ENCODE measurements around the gene TREML4.
A peak's percentile ranks its signal among the peaks of the same experiment; 100 is the strongest.

Gene TREML4

DNA sequence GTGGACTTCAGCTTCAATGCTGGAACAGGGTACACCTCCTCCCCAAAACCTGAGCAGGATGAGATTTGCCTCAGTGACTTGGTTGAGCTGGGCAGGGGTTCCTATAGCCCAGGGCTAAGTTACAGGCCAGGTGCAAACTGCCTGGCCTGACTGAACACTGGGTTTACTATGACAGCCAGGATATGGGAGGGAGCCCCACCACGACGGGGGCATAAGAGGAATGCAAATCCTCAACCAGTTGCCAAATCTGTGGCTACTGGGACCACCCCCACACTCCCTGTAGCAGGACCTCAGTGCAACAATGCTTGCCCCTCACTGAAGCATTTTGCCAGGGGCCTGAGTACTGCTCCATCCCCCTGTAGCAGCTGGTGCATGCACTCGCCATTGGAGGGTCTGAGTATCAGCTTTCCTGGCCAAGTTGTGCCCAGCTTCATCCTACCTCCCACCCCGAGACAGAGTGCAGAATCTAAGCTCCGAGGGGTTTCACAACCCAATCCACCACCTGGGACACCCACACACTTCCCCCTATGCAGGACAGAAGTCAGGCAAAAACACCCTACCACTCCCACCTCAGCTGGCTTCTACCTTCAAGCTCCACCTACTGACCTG lies 27.6 kb downstream of the TREML4 start:
- DNase-seq: no peak

DNA sequence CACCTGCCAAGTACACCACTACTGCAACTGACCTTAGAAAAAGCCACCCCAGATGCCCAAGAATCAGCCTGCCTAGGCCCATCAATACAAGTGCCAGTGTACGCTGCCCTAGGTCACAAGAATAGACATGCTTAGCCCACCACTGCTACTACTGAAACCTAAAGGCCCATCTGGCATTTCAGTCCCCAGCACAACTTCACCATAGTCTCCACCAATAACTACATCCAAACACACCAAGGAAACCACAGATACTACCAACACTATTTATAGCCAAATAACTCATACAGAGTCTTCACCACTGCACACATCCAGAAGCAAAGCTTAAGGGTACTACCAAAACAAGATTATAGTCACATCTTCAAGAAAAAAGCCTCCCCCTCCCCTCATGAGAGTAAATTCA lies 28.2 kb downstream of the TREML4 start:
- no peak for DNase-seq

DNA sequence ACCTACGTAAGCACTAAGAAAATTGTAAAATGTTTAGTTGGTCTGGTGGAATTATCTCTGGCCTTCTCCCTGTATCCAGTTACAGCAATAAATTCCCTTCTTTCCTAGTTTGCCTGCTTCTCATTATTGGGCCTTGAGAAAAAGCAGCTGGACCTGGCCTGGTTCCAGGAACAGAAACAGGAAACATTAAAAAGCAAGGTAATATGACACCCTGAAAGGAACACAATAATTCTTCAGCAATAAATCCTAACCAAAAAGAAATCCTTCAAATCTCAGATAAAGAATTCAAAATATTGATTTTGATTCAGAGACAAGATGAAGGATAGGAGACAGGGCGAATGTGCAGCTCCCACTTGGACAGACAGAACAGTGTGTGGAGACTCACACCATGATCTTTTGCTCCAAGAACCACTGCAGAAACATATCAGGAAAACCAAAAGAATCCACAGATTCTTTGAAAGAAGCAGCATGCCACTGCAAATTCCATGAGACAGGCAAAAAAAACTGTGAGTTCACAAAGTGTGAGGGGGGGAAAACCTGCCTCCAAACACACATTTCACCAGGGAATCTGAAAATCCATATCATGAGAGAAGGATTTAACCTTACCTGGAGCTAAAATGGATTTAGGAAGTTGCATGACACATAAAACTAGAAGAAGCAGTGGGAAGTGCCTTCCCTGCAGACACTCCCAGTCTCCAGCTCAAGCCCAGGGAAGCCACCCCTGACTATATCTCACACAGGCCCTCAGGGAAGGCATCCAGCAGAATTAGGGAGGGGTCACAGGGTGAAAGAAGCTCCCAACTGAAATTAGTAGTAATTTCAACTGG lies 29.4 kb downstream of the TREML4 start:
- DNase-seq: no peak

DNA sequence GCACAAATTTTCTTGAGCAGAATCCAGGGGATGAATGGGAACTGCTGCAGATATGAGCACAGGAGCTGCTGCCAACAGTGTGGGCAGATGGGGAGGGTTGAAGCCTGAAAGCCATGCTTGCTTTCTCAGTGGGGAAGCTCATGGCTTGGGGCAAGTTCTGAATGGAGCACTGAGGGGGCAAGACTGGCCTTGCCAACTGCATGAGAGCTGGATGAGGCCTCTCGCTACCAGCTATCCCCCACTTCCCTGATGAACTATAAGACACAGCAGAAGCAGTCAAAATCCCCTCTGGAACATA lies 30.0 kb downstream of the TREML4 start:
- no peak for DNase-seq

DNA sequence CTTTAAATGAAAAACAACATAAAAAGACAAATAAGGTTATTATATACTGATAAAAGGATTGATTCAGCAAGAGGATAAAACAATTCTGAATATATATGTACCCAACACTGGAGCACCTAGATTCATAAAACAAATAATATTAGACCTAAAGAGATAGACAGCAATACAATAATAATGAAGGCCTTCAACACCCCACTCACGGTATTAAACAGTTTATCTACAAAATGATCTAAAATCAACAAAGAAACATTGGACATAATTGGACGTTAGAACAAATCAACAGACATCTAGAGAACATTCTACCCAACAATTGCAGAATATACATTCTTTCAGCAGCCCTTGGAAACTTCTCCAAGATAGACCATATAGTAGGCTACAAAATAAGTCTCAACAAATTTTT lies 34.3 kb downstream of the TREML4 start:
- no peak for DNase-seq

DNA sequence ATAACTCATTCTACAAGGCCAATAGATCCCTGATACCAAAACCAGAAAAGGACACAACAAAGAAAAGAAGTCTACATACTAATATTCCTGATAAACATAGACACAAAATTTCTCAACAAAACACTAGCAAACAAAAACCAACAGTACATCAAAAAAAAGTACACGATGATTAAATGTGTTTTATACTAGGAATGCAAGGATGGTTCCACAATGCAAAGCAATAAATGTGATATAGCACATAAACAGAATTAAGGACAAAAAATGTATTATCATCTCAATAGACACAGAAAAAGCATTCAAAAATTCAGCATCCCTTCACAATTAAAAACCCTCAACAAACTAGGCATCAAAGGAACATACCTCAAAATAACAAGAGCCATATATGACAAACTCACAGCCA lies 35.1 kb downstream of the TREML4 start:
- no peak for DNase-seq

DNA sequence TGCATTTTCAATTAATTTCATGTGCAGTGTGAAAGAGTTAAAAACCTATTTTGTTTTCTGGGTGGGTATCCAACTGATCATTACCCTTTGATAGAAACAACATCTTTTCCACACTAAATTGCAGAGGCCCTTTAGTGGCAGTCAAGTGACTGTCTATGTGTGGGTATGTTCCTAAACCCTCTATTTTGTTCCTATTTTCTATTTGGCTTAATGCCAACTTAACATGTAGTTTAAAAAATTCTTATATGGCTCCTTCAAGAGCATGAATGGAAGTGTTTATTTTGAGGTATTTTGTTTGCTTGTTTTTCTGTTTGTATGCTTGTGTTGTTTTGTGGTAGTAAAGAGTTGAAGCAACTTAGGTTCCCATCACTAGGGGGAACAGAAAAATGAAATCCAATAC lies 38.4 kb downstream of the TREML4 start:
- DNase-seq: no peak

DNA sequence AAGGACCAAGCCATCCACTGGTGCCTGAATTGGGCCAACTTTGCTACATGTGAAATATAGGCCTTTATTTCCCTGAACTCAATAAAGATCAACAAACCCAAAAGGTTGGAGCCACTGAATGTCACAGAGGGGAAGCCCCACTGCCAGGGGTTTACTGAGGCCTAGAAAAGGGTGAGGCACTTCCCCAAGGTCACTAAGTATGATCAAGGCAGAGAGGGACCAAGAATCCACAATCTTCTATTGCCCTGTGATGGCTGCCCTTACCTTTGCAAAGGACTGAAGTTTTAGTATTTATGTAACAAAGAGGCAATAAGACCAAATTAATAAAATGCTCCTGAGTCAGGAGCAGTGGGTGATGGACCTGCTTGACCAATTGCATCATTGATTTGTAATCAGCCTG lies 40.3 kb downstream of the TREML4 start:
- DNase-seq: no peak

DNA sequence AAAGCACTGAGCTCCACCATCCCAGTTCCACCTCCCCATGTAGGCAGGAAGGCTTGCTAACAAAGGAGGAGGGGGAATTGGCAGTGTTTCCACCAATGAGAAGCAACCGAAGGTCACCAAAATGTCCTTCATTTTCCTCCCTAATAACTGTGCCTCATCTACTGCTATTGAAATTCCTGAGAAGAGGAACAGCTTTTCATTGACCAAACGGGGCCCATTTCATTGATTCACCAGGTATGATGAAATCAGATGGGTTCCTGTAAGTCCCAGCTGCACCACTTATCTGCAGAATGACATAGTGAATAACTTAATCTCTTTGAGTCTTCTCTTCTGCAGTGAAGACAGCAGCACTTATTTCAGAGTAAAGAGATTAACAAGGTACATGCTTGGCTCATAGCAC lies 41.0 kb downstream of the TREML4 start:
- no peak for DNase-seq

DNA sequence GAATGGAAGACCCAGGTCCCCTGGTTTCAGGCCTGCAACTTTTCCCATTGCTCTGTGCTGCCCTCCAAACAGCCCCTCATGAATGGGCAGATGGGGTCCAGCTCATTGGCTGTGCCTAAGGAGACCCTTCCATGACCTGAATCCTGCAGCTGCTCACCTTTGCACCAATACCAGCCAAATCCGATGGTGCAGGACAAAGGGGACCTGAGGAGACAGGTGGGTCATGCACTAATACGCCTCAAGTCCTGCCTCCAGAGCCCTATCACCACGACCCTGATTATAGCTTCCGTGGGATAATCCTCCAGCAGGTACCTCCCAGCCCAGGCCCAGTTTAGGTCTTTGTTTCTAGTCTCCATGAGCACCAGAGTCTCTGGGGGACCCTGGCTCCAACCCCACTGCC lies 41.6 kb downstream of the TREML4 start:
- DNase-seq: no peak

DNA sequence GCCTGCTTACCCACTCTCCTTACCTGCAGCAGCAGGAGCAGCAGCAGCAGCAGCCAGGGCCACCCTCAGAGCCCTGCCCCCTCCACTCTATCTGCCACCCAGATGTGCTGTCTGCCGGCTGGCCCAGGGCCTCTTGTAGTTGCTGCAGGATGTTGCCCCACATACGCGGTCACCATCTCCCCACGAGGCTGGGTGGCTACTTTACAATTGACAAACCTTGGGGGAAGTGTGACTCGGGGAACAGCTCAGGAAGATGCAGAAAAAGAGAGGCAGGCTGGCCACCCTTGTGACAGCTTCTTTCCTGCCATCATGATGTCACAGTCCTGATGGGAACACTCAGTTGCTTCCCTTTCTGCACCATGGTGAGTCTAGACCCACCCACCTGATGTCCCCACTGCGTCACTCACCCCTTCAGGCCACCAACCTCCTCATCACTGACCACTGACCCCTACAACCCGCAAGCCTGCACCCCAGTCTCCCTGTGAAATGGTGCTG lies 43.8 kb downstream of the TREML4 start:
- no peak for DNase-seq

DNA sequence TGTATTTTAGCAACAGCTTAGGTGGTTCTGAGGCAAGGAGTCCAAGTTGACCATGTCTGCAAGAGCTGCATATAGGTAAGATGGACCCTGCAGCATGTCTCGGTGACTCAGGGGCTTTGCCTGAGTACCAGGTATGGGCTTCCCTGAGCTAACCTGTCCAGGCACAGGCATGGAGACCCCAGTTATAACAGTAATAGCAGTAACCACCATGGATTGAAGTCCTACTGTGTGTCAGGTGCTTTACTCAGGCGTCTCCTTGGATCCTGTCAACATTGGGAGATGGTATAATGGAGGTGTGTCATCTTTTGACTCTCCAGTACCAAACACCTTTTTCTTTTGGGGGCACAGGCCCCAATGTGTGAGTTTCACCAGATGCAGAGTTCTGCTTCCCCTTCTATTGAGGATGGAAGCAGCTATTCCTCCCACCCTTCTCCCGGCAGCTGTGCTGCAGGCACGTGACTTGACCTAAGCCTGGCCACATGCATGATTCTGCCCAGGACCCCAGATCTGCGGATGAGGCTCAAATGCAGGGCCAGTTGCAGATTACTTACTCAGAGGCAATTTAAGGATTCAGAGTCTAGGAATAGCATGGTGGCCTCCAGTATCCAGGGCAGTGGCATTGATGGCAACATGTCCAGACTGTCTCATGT lies 44.6 kb downstream of the TREML4 start:
- DNase-seq: no peak

DNA sequence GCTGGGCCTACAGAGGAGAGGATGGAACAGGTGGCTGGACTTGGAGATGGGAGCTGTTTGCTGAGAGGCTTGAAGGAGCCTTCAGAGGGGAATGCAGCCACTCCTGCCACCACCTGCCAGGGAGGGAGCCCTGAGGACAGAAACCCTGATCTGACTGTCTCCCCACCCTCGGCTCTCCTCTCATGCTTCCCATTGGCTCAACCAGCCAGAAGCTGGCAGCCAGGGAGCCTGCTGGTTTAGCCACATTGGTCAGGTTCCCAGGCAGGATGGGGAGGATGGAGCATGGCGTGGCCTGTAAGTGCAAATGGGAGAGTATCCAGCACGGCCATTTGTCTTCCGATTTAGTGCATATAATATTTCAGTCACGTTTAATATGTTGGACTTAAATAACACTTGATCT lies 45.6 kb downstream of the TREML4 start:
- DNase-seq: no peak

DNA sequence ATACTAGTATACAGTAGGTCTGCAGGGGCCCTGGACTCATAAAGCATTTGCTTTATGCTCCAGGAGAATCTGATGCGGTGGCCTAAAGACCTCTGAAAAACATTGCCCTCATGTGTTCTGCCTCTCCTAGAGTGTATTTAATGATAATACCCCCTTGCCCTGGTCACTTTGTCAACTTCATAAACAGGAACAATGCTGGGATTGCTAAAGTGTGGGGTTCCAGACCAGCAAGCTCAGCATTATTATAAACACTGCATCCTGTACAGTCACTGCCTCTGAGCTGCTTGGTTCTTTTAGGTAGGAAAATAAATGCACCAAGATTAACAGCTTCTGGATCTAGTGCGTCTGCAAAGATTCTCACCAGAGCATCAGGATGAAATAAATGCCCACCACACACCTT lies 46.1 kb downstream of the TREML4 start:
- DNase-seq: no peak

DNA sequence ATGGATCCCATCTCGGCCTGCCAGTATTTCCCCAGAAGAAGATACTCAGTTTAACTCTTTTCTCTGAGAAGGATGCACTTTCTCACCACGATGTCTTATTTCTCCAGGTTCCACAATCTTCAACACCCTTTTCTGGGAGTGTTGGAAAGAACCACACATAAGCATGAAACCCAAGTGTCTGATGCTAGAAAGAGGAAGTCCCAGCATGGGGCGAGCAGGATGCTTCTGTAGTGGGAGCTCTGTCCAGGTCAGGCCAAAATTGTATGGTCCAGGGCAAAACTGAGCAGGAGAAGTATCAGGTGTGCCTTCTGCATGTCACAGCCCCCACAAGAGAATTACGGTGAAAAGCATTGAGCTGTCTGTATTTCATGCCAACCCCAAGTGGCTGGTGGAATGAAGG lies 47.3 kb downstream of the TREML4 start:
- DNase-seq: no peak

DNA sequence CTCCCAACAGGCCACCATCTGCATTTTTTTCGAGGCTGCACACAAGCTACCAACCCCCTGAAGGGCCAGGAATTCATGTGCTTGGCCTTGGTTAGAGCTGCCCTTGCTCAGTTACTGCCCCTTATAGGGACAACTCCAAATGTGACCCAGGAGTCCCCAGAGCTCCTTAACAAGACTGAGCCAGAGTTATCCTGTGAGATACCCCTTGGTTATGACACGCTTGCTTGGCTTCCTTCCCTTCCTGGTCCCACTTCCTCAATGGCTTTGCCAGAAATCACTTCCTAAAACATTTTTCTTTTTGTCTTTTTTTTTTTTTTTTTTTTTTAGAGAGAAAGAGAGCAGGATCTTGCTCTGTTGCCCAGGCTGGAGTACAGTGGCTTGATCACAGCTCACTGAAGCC lies 49.5 kb downstream of the TREML4 start:
- no peak for DNase-seq

DNA sequence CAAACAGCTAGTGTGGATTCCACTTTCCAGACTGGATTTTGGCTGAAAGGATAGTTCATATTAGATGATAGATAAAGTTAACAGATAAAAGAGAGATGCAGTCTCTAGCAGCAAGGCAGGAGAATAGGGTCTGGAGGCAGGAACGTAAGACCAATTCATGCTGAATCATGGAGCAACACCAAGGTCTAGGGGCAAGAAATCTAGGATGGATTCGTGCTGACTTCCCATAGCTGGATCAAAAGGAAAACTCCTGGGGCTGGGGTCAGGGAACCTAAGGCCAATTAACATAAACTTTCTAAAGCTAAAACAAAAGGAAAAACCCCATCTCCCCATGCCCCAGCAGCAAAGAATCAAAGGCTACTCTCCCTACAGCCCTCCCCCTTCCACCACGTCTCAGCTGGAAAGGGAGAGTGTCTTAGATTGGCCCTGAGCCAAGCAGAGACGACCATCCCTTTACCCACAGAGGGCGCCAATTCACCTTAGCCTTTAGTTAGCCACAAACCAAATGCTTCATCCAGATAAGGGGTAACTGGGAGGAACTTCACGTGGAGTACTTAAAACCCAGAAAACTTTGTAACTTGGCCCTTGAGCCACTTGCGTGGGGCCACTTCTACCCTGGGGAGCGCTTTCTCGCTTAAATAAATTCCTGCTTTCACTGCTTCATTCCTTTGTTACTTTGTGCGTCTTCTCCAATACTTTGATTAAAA lies 50.7 kb downstream of the TREML4 start:
- peak; percentile 75 for DNase-seq

DNA sequence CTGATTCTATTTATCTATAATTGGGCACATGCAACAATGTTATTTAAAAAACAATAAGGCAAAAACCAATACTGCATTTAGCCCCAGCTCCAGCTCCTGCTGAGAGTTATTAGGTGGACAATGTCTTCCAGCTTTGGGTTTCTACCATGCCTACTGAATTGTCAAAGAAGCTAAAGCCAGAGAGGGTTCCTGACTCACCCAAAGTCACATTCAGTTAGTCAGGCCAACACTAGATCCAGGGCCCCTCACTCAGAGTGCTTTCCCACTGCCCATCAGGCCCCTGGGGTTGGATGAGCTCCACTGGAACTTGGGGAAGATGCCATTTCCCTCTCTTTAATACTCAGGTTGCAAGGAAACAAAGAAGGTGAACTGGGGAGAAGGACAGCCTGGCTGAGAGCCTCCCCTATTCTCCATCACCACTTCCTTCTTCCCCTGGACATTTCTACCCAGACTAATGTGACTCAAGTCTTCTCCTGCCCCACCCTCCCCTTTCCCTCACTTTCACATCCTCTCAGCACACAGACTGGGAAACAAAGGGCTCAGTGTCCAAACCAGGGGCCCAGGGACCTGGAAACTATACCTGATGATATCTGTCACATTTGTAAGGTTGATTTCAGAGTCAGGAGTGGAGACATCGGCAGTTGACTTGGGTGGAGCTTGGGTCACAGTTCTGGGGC lies 52.4 kb downstream of the TREML4 start:
- DNase-seq: no peak

DNA sequence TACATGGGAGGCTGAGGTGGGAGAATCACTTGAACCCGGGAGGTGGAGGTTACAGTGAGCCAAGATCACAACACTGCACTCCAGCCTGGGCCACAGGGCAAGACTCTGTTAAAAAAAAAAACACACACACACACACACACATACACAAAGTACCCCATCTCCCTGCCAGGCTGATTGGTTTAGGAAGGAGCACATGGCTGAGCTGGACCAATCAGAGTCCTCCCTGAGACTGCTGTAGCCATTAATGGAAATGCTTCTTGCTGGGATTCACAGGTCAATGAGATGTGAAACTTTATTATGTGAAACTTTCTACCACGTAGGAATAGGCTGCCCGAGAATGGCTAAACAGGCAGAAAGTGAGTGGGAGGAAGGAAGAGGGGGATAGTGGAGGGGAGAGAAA lies 55.5 kb downstream of the TREML4 start:
- DNase-seq: no peak

DNA sequence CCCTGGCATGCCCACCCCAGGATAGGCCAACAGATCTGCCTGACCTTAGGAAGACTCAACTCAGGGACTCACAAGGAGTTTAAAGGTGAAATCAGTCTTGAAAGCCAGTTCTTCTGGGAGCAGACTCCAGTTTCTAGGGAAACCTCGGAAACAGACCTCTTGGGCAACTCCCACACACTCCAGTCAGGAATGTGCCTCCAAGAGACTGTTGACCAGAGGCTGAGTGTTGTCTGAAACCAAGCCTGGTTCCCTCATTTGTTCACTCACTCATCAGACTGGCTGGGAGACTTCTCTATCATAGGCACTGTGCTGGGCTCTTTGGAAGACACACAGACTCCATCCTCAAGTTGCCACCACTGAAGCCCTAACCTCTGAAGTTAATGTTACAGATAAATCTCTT lies 56.6 kb downstream of the TREML4 start:
- no peak for DNase-seq

DNA sequence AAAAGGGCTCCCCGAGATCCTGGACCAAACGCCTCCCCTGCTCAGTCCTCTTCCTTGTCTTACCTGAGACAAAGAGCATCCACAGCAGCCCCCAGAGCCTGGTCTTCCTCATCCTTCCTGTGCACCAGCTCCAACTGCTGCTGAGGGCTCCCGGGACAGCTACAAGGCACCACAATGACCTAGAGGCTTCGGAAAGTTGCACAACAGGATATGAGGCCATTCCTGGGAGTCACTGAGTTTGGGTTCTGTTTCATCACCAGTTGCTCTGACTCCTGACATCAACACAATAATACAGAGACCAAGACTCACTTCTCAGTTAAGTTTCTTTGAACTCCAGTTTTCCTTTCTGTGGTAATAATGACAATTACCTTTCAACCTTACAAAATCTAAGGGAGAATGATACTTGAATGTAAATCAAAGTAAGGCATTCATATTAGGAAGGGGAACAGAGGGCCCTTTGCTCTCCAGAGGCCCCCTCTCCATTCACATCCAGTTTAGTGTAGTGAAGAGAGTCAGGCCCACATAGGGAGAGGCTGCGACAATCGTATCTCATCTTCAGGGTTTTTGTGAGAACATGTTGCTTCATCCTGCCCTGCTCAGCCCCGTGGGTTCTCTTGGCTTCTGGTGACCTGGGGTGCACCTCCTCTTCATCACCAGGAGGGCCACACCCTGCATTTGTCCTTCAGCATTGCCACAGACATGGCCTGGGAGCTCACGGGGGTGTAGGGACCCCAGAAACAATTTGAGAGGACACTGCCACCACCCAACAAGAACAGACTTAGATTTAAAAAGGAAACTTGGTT lies 58.6 kb downstream of the TREML4 start, which contains the start of gene TREM1:
TREM1 (minus strand) TSS at position 139 of the 803 bp plus-strand sequence; CDS start at position 112, 27 bp downstream.
- DNase-seq: no peak
